Neuronal stem cell (in vitro differentiated cells): ENCODE data around the gene TNFRSF21.

Experiments
- DNase-seq: peaks from one replicate; pipeline ENCODE4 v3.0.0-alpha.2; 2013; ENCODE audit warnings: low spot score
- H2AFZ ChIP-seq: one replicate; pipeline ENCODE4 v1.6.1; 2013; ENCODE audit warnings: mild to moderate bottlenecking, low read length, inconsistent platforms
- H2AK5ac ChIP-seq: 2 replicates; pipeline ENCODE4 v1.6.1; 2013; ENCODE audit warnings: low read depth, mild to moderate bottlenecking, inconsistent platforms, low read length, moderate library complexity, mixed read lengths
- H2BK120ac ChIP-seq: 2 replicates; pipeline ENCODE4 v1.6.1; 2013; ENCODE audit warnings: low read depth, mild to moderate bottlenecking, inconsistent platforms, low read length, moderate library complexity, mixed read lengths
- H2BK12ac ChIP-seq: one replicate; pipeline ENCODE4 v1.6.1; 2013; ENCODE audit warnings: low read length, inconsistent platforms
- H2BK15ac ChIP-seq: 2 replicates; pipeline ENCODE4 v1.6.1; 2013; ENCODE audit warnings: mild to moderate bottlenecking, low read length, inconsistent platforms, mixed read lengths
- H2BK5ac ChIP-seq: one replicate; pipeline ENCODE4 v1.6.1; 2013; ENCODE audit warnings: inconsistent platforms, mild to moderate bottlenecking, low read length, moderate library complexity
- H3K14ac ChIP-seq: one replicate; pipeline ENCODE4 v1.6.1; 2013; ENCODE audit warnings: low read length, inconsistent platforms
- H3K18ac ChIP-seq: 2 replicates; pipeline ENCODE4 v1.6.1; 2013; ENCODE audit warnings: low read length, inconsistent platforms
- H3K23ac ChIP-seq: 2 replicates; pipeline ENCODE4 v1.6.1; 2013; ENCODE audit warnings: low read depth, mild to moderate bottlenecking, mixed read lengths, low read length, inconsistent platforms; ENCODE audit not compliant: poor library complexity
- H3K27ac ChIP-seq: replicated peaks from 3 replicates; pipeline ENCODE4 v1.5.1; 2013; ENCODE audit warnings: low read length, inconsistent platforms
- H3K27me3 ChIP-seq, 3 experiments: 2 replicates each; pipeline ENCODE4 v1.6.1; 2013; ENCODE audit warnings: low read length in 3 of 3, mild to moderate bottlenecking in 2 of 3, inconsistent platforms in 1 of 3, low read depth in 1 of 3, mixed read lengths in 1 of 3, moderate library complexity in 1 of 3; ENCODE audit not compliant: control insufficient read depth in 3 of 3, insufficient read depth in 3 of 3
- H3K36me3 ChIP-seq, 2 donors: replicated peaks in 1 of 2; 2 replicates each; pipeline ENCODE4 v1.6.1; 2013; ENCODE audit warnings: low read length in 2 of 2; ENCODE audit not compliant: control insufficient read depth in 2 of 2, insufficient read depth in 2 of 2
- H3K4ac ChIP-seq: 2 replicates; pipeline ENCODE4 v1.6.1; 2013; ENCODE audit warnings: inconsistent platforms, mild to moderate bottlenecking, low read length, moderate library complexity
- H3K4me1 ChIP-seq, 2 donors: 1 replicate in 1 of 2; 2 replicates in 1 of 2; pipeline ENCODE4 v1.6.1; 2013; ENCODE audit warnings: low read length in 2 of 2, low read depth in 1 of 2; ENCODE audit not compliant: control insufficient read depth in 2 of 2, insufficient read depth in 1 of 2
- H3K4me2 ChIP-seq: one replicate; pipeline ENCODE4 v1.6.1; 2013; ENCODE audit warnings: mild to moderate bottlenecking, low read length, inconsistent platforms; ENCODE audit not compliant: insufficient read depth, poor library complexity, severe bottlenecking
- H3K4me3 ChIP-seq, 2 donors: 2 replicates each; pipeline ENCODE4 v1.5.1; 2013; ENCODE audit warnings: low read length in 2 of 2, mild to moderate bottlenecking in 2 of 2, inconsistent platforms in 1 of 2, moderate library complexity in 1 of 2
- H3K79me1 ChIP-seq: one replicate; pipeline ENCODE4 v1.6.1; 2013; ENCODE audit warnings: low read depth, mild to moderate bottlenecking, inconsistent platforms, low read length, moderate library complexity
- H3K9ac ChIP-seq: one replicate; pipeline ENCODE4 v1.6.1; 2013; ENCODE audit warnings: mild to moderate bottlenecking, low read depth, low read length, inconsistent platforms; ENCODE audit not compliant: poor library complexity
- H3K9me3 ChIP-seq, 2 donors: replicated peaks in 1 of 2; 2 replicates each; pipeline versions ENCODE3 to v1.6.1; 2013; ENCODE audit warnings: low read length in 2 of 2, mild to moderate bottlenecking in 2 of 2, inconsistent platforms in 1 of 2, low read depth in 1 of 2, mixed read lengths in 1 of 2, moderate library complexity in 1 of 2; ENCODE audit not compliant: control insufficient read depth in 2 of 2, insufficient read depth in 1 of 2
- H4K8ac ChIP-seq: one replicate; pipeline ENCODE4 v1.6.1; 2013; ENCODE audit warnings: low read depth, mild to moderate bottlenecking, inconsistent platforms, low read length, moderate library complexity
- H4K91ac ChIP-seq: one replicate; pipeline ENCODE4 v1.6.1; 2013; ENCODE audit warnings: low read length, low read depth, mild to moderate bottlenecking, inconsistent platforms; ENCODE audit not compliant: poor library complexity
- WGBS, 2 donors: extraction: QIAGEN DNeasy Blood & Tissue Kit; methylation state at CpG; one replicate each; pipeline ENCODE4 v1.1.7; 2013; ENCODE audit warnings: missing lambda C conversion rate in 2 of 2, mixed read lengths in 1 of 2; ENCODE audit not compliant: insufficient read length in 2 of 2, insufficient replicate concordance in 1 of 2; ENCODE audit errors: extremely low coverage in 2 of 2; 5-methylcytosine and 5-hydroxymethylcytosine counted together

Gene TNFRSF21

DNA sequence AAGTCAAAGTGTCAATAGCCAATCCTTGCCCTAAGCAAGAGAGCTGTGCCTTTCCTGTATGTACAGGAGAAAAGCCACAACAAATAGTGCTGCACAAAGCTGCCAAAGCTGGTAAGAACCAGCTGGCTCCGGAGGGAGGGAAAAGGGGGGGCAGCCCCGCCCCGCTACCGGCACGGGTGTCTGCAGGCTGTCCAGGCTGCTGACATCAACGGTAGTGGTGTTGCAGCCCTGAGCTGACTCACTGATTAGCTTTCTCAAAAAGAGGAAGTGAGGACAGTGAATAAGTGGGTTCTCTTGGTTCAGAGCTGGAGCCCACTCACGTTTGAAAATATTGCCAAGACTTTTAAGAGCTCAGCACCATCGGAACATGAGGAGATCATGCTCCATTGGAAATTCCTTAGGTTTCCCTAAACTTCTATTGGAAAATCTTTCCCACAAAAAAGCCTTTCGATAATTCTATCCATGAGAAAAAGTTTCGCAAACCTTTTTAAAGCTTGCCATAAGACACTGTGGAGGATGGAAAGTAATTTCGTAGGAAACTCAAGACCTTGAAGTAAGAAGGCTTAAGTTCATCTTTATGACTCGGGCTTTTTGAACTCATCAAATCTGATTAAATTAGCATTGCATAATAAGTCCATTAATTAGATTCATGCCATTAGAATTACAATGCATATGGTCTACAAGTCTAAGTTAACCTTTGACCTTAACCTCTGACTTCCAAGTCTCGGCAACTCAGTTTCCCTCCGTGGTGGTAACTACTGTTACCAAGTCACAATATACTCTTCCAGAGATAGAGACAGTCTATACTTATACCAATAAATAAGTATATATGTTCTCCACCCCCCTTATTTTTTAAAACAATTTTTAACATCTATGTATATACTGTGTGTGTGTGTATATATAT is 67.0 kb downstream of the TNFRSF21 start:
- Histone ChIP-seq H3K36me3 (no peaks in the 10 kb centered on the region), H3K23ac (no peak overlapping the region), H4K8ac (no peak overlapping the region), H2BK12ac (no peak overlapping the region), H3K4me2 (no peak overlapping the region), H2AFZ (peak overlapping the region; percentile 75), H4K91ac (no peak overlapping the region), H3K4ac (no peak overlapping the region), H2AK5ac (no peak overlapping the region), H3K9ac (no peak overlapping the region), H3K4me1 (peaks cover 4 to 18% of the 10 kb centered on the region in 2 donors), H3K27ac (no peak overlapping the region), H2BK15ac (no peak overlapping the region), H3K27me3 (no peaks in the 10 kb centered on the region), H3K9me3 (no peaks in the 10 kb centered on the region), H2BK5ac (no peak overlapping the region), H3K18ac (no peak overlapping the region), H2BK120ac (no peak overlapping the region), H3K4me3 (no peak overlapping the region), H3K79me1 (peaks cover 1% of the 10 kb centered on the region), H3K14ac (no peak overlapping the region)
- no CpG with 5 or more reads among the region's 14 CpGs for WGBS, 2 donors
- DNase-seq, result no peak

DNA sequence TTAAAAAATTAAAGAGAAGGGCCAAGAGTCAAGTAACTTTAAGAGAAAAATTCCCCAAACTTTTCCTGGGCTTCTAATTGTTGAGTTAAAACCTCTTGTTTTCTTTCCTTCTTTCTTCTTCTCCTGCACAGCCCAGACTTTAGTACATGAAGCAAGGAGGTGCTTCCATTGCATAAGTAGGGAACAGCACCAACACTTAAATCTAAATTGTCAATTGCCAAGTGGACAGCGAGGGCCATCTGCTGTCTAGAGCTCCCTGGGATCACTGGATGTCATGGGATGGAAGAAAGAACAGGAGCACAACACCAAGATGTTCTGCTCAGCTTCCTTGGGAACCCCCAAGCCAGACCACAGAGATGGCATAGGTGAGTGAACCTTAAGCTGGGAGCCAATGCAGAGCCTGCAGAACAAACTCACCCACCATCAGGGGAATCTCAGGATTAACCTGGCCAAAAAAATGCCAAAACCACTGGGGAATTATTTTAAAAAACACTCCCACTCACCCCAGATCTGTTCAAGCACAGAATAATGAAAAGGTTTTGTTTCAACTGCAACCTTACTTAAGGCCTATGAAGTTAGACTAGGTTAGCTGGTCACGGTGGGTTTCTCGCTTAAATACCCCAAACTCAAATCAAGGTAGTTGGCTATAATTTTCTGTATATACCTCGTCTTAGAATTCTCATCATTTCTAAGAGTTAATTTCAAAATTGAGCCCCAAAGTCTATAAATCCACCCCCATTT is 67.8 kb downstream of the TNFRSF21 start:
- no peaks in the 10 kb centered on the region for H3K27me3 ChIP-seq
- no CpG with 5 or more reads among the region's 4 CpGs for WGBS, 2 donors

GRCh38 chr6:47240277-47240890 is 69.3 kb downstream of the TNFRSF21 start:
- H2BK15ac ChIP-seq, result no peak overlapping the region
- no peak overlapping the region for H3K23ac ChIP-seq
- H3K9me3 ChIP-seq, result no peaks in the 10 kb centered on the region
- no peak overlapping the region for H2AFZ ChIP-seq
- no peak overlapping the region for H4K91ac ChIP-seq
- no peaks in the 10 kb centered on the region for H3K27me3 ChIP-seq
- WGBS, 2 donors, result no CpG with 5 or more reads among the region's 5 CpGs
- H3K4me3 ChIP-seq, result no peak overlapping the region
- H3K14ac ChIP-seq, result no peak overlapping the region
- H2BK12ac ChIP-seq, result no peak overlapping the region
- H2AK5ac ChIP-seq, result no peak overlapping the region
- peaks cover 0 to 11% of the 10 kb centered on the region in 2 donors for H3K4me1 ChIP-seq
- H2BK120ac ChIP-seq, result no peak overlapping the region
- H4K8ac ChIP-seq, result no peak overlapping the region
- H3K9ac ChIP-seq, result no peak overlapping the region
- H3K36me3 ChIP-seq, result no peaks in the 10 kb centered on the region
- no peak overlapping the region for H3K4ac ChIP-seq
- no peak overlapping the region for H2BK5ac ChIP-seq
- no peak overlapping the region for H3K27ac ChIP-seq
- H3K18ac ChIP-seq, result no peak overlapping the region
- H3K4me2 ChIP-seq, result no peak overlapping the region
- DNase-seq, result no peak
- H3K79me1 ChIP-seq, result peaks cover 1% of the 10 kb centered on the region

More for the DNA sequence above, 67.8 kb downstream of the TNFRSF21 start:
- Histone ChIP-seq H2AFZ (peak overlapping the region; percentile 75), H2BK120ac (no peak overlapping the region), H3K23ac (no peak overlapping the region), H3K79me1 (peaks cover 1% of the 10 kb centered on the region), H3K4me3 (no peak overlapping the region), H3K14ac (no peak overlapping the region), H3K27ac (no peak overlapping the region), H3K4ac (no peak overlapping the region), H3K36me3 (no peaks in the 10 kb centered on the region), H4K91ac (no peak overlapping the region), H2AK5ac (peak overlapping the region; percentile 60), H3K9me3 (no peaks in the 10 kb centered on the region), H2BK12ac (no peak overlapping the region), H3K4me2 (no peak overlapping the region), H3K9ac (no peak overlapping the region), H2BK5ac (no peak overlapping the region), H4K8ac (no peak overlapping the region), H3K4me1 (peaks cover 0 to 11% of the 10 kb centered on the region in 2 donors), H2BK15ac (no peak overlapping the region), H3K18ac (peak overlapping the region; percentile 44)
- no peak for DNase-seq

- no peak overlapping the region for H3K4ac ChIP-seq
- H2AK5ac ChIP-seq, result no peak overlapping the region
- H3K14ac ChIP-seq, result no peak overlapping the region
- no peak overlapping the region for H3K18ac ChIP-seq
- H2BK12ac ChIP-seq, result no peak overlapping the region
- H3K4me3 ChIP-seq, result no peak overlapping the region
- peaks cover 0 to 11% of the 10 kb centered on the region in 2 donors for H3K4me1 ChIP-seq
- H2BK5ac ChIP-seq, result no peak overlapping the region
- H3K4me2 ChIP-seq, result no peak overlapping the region
- H2BK120ac ChIP-seq, result no peak overlapping the region
- peaks cover 1% of the 10 kb centered on the region for H3K79me1 ChIP-seq
- H3K9ac ChIP-seq, result no peak overlapping the region
- no peak for DNase-seq
- H2BK15ac ChIP-seq, result no peak overlapping the region
- peaks cover 0 to 1% of the 10 kb centered on the region in 2 donors for H3K36me3 ChIP-seq
- no peaks in the 10 kb centered on the region for H3K27me3 ChIP-seq
- H3K23ac ChIP-seq, result no peak overlapping the region
- no CpG with 5 or more reads among the region's 2 CpGs for WGBS, 2 donors
- H4K8ac ChIP-seq, result no peak overlapping the region
- H3K27ac ChIP-seq, result no peak overlapping the region
- H2AFZ ChIP-seq, result no peak overlapping the region
- no peaks in the 10 kb centered on the region for H3K9me3 ChIP-seq
- H4K91ac ChIP-seq, result no peak overlapping the region
Measured at GRCh38 chr6:47239546-47239945, 70.2 kb downstream of the TNFRSF21 start.
